ENCODE data around the gene ZNF133.

DNA sequence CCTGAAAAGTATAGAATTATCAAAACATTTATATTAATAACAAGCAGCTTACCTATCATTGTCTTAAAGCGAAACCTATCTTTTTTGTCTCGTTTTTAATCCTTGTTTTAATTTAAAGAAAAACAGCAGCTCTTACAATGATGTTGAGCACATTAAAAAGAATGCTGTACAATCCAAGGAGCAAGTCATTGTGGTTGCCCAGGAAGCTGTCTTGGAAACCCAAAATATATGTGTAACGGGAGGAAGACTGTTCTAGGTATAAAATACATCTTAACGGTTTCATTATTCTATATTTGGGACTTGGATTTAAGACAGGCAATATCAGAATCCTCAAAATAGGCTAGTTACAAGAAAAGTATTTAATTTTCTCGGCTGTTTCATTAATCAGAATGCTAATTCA lies 21.7 kb downstream of the ZNF133 start:
- TF ChIP-seq, protein P1, sequence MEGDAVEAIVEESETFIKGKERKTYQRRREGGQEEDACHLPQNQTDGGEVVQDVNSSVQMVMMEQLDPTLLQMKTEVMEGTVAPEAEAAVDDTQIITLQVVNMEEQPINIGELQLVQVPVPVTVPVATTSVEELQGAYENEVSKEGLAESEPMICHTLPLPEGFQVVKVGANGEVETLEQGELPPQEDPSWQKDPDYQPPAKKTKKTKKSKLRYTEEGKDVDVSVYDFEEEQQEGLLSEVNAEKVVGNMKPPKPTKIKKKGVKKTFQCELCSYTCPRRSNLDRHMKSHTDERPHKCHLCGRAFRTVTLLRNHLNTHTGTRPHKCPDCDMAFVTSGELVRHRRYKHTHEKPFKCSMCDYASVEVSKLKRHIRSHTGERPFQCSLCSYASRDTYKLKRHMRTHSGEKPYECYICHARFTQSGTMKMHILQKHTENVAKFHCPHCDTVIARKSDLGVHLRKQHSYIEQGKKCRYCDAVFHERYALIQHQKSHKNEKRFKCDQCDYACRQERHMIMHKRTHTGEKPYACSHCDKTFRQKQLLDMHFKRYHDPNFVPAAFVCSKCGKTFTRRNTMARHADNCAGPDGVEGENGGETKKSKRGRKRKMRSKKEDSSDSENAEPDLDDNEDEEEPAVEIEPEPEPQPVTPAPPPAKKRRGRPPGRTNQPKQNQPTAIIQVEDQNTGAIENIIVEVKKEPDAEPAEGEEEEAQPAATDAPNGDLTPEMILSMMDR (conservative IDR thresholded peaks at IDR 0.05; ENCODE audit: low read depth, low read length), result no peak
- TF ChIP-seq EZH2 (IDR thresholded peaks at IDR 0.05; ENCODE audit: low read length, unreplicated experiment), result no peak
- no peak for TF ChIP-seq EZH2phosphoT487 (IDR thresholded peaks at IDR 0.05; ENCODE audit: borderline replicate concordance, low read length)
